Rectal smooth muscle tissue (tissue), 1 donor: ENCODE results near the gene NF1.
"Not testable (repeated sequence)": the region's sequence is repeated elsewhere in the genome, so short reads cannot be mapped to it uniquely, and the experiment has no call there.

ENCODE experiments used
- H3K27ac ChIP-seq: one replicate; pipeline ENCODE4 v1.7.0; 2013; ENCODE audit warnings: low read depth, low read length, inconsistent platforms
- H3K27me3 ChIP-seq: one replicate; pipeline ENCODE4 v1.7.0; 2013; ENCODE audit warnings: low read length; ENCODE audit not compliant: control insufficient read depth, insufficient read depth
- H3K36me3 ChIP-seq: one replicate; pipeline ENCODE4 v1.7.0; 2013; ENCODE audit warnings: low read length; ENCODE audit not compliant: control insufficient read depth, insufficient read depth
- H3K4me1 ChIP-seq: one replicate; pipeline ENCODE4 v1.7.0; 2013; ENCODE audit warnings: low read length; ENCODE audit not compliant: control insufficient read depth, insufficient read depth
- H3K4me3 ChIP-seq: one replicate; pipeline ENCODE4 v1.7.0; 2013; ENCODE audit warnings: low read length
- H3K9ac ChIP-seq: one replicate; pipeline ENCODE4 v1.7.0; 2013; ENCODE audit warnings: low read length

The NF1 gene

GRCh38 chr17:31383488-31383887 is 288.7 kb downstream of the NF1 start:
- H3K9ac ChIP-seq, H3K4me1 ChIP-seq, H3K27me3 ChIP-seq, H3K36me3 ChIP-seq, H3K4me3 ChIP-seq, H3K27ac ChIP-seq: not testable (repeated sequence)

- Histone ChIP-seq H3K9ac (no peak overlapping the region), H3K4me1 (no peaks in the 10 kb centered on the region), H3K4me3 (no peak overlapping the region), H3K36me3 (no peaks in the 10 kb centered on the region), H3K27me3 (peaks cover 4% of the 10 kb centered on the region), H3K27ac (no peak overlapping the region)
Measured at GRCh38 chr17:31385428-31386285, 290.9 kb downstream of the NF1 start.

GRCh38 chr17:31386542-31387075 is 291.8 kb downstream of the NF1 start:
- no peaks in the 10 kb centered on the region for H3K4me1 ChIP-seq
- peaks cover 8% of the 10 kb centered on the region for H3K27me3 ChIP-seq
- H3K36me3 ChIP-seq = no peaks in the 10 kb centered on the region
- H3K4me3 ChIP-seq = no peak overlapping the region
- H3K9ac ChIP-seq = no peak overlapping the region
- no peak overlapping the region for H3K27ac ChIP-seq

GRCh38 chr17:31387438-31387837 is 292.7 kb downstream of the NF1 start:
- Histone ChIP-seq H3K27me3 (peaks cover 12% of the 10 kb centered on the region), H3K36me3 (no peaks in the 10 kb centered on the region), H3K27ac (no peak overlapping the region), H3K9ac (no peak overlapping the region), H3K4me1 (no peaks in the 10 kb centered on the region), H3K4me3 (no peak overlapping the region)

GRCh38 chr17:31388351-31388750 is 293.6 kb downstream of the NF1 start:
- Histone ChIP-seq H3K36me3 (no peaks in the 10 kb centered on the region), H3K9ac (no peak overlapping the region), H3K4me3 (no peak overlapping the region), H3K4me1 (no peaks in the 10 kb centered on the region), H3K27ac (no peak overlapping the region), H3K27me3 (peaks cover 21% of the 10 kb centered on the region)

- no peak overlapping the region for H3K27ac ChIP-seq
Measured at GRCh38 chr17:31388770-31389656, 294.2 kb downstream of the NF1 start.

GRCh38 chr17:31389657-31390381 is 295.0 kb downstream of the NF1 start:
- Histone ChIP-seq H3K4me1 (no peaks in the 10 kb centered on the region), H3K36me3 (no peaks in the 10 kb centered on the region), H3K4me3 (no peak overlapping the region), H3K27me3 (peaks cover 21% of the 10 kb centered on the region), H3K27ac (no peak overlapping the region), H3K9ac (no peak overlapping the region)

More at GRCh38 chr17:31388770-31389656, 294.2 kb downstream of the NF1 start:
- H3K4me3 ChIP-seq = no peak overlapping the region
- H3K36me3 ChIP-seq = no peaks in the 10 kb centered on the region
- no peak overlapping the region for H3K9ac ChIP-seq
- peaks cover 21% of the 10 kb centered on the region for H3K27me3 ChIP-seq
- no peaks in the 10 kb centered on the region for H3K4me1 ChIP-seq

- H3K4me3 ChIP-seq = no peak overlapping the region
- no peak overlapping the region for H3K9ac ChIP-seq
- no peaks in the 10 kb centered on the region for H3K36me3 ChIP-seq
- no peaks in the 10 kb centered on the region for H3K4me1 ChIP-seq
- H3K27ac ChIP-seq = no peak overlapping the region
- peaks cover 23% of the 10 kb centered on the region for H3K27me3 ChIP-seq
Measured at GRCh38 chr17:31390426-31390747, 295.6 kb downstream of the NF1 start.

GRCh38 chr17:31390748-31391495 is 296.1 kb downstream of the NF1 start:
- H3K27ac ChIP-seq = no peak overlapping the region
- no peak overlapping the region for H3K9ac ChIP-seq

GRCh38 chr17:31391496-31391949 is 296.7 kb downstream of the NF1 start, which contains the start of gene RAB11FIP4:
TSS of gene RAB11FIP4 (plus strand) at chr17:31391675. CDS start at chr17:31391853, 178 bp downstream.
- no peaks in the 10 kb centered on the region for H3K36me3 ChIP-seq
- no peak within 1 kb of the TSS for H3K27ac ChIP-seq
- no peak within 1 kb of the TSS for H3K9ac ChIP-seq
- H3K4me3 ChIP-seq = peak within 1 kb of the TSS; percentile 49
- H3K27me3 ChIP-seq = peaks cover 23% of the 10 kb centered on the region
- no peaks in the 10 kb centered on the region for H3K4me1 ChIP-seq

More at GRCh38 chr17:31390748-31391495, 296.1 kb downstream of the NF1 start:
- Histone ChIP-seq H3K4me3 (peak overlapping the region; percentile 49), H3K27me3 (peaks cover 23% of the 10 kb centered on the region), H3K36me3 (no peaks in the 10 kb centered on the region), H3K4me1 (no peaks in the 10 kb centered on the region)

GRCh38 chr17:31392002-31392855 is 297.5 kb downstream of the NF1 start:
- H3K4me3 ChIP-seq = peak overlapping the region; percentile 25
- H3K4me1 ChIP-seq = no peaks in the 10 kb centered on the region
- H3K27me3 ChIP-seq = peaks cover 23% of the 10 kb centered on the region
- H3K9ac ChIP-seq = no peak overlapping the region
- H3K27ac ChIP-seq = no peak overlapping the region
- no peaks in the 10 kb centered on the region for H3K36me3 ChIP-seq
